ENCODE measurements around the gene PEX11A.

DNA sequence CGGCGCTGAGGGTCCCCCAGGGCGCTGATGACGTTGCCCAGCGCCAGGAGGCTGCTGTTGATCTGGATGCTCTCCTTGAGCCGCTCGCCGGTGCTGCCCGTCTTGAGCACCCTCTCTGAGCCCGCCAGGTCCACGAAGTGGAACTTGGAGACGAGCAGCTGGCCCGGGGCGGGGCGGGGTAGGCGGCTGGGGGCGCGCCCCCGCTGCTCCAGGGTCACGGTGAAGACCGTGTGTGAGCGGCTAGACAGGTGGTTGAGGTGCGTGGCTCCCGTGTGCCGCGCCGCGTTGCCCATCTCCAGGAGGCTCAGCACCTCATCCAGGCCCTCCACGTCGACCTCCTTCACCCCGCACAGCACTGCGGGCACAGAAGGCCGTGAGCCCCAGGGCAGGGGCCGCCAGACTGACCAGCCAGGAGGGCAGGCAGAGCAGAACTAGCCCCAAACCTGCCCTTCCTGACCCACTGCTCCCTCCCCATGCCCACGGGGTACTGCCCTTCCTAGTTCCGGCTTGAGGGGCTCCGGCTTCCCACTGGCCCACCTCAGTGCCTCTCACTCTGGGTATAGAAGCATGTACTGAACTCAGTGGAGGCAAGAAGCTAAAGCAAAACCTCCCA is 41.4 kb downstream of the PEX11A start:
- TF ChIP-seq, protein P1, sequence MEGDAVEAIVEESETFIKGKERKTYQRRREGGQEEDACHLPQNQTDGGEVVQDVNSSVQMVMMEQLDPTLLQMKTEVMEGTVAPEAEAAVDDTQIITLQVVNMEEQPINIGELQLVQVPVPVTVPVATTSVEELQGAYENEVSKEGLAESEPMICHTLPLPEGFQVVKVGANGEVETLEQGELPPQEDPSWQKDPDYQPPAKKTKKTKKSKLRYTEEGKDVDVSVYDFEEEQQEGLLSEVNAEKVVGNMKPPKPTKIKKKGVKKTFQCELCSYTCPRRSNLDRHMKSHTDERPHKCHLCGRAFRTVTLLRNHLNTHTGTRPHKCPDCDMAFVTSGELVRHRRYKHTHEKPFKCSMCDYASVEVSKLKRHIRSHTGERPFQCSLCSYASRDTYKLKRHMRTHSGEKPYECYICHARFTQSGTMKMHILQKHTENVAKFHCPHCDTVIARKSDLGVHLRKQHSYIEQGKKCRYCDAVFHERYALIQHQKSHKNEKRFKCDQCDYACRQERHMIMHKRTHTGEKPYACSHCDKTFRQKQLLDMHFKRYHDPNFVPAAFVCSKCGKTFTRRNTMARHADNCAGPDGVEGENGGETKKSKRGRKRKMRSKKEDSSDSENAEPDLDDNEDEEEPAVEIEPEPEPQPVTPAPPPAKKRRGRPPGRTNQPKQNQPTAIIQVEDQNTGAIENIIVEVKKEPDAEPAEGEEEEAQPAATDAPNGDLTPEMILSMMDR (IDR thresholded peaks at IDR 0.05), result no peak
- no peak for TF ChIP-seq POLR2A (IDR thresholded peaks at IDR 0.05)
